OCI-LY3 (cell line): ENCODE data around the gene XRCC3.

Experiments
- H2AFZ ChIP-seq: fragments of 200-600, 300-600 bp; shearing (Covaris generic); 2 replicates; pipeline ENCODE4 v1.6.0; 2014; ENCODE audit warnings: antibody characterized with exemption, low read depth, low read length
- H3K27ac ChIP-seq: fragments of 200-600, 300-600 bp; sonication (generic); 2 replicates; pipeline ENCODE4 v1.5.1; 2014; ENCODE audit warnings: mild to moderate bottlenecking, low read length, moderate library complexity, mixed read lengths
- H3K27me3 ChIP-seq: fragments of 200-600, 300-600 bp; sonication (generic); 2 replicates; pipeline ENCODE4 v1.6.1; 2014; ENCODE audit warnings: low read depth, low read length, mixed read lengths
- H3K36me3 ChIP-seq: fragments of 200-600, 300-600 bp; sonication (generic); replicated peaks from 2 replicates; pipeline ENCODE3; 2014; ENCODE audit warnings: low read depth, low read length, mixed read lengths
- H3K4me1 ChIP-seq: fragments of 300-600, 200-600 bp; sonication (generic); 2 replicates; pipeline ENCODE4 v1.6.1; 2014; ENCODE audit warnings: low read length, mixed read lengths
- H3K4me2 ChIP-seq: fragments of 200-600, 300-600 bp; sonication (generic); 2 replicates; pipeline ENCODE4 v1.6.1; 2014; ENCODE audit warnings: low read length, mixed read lengths
- H3K4me3 ChIP-seq: fragments of 300-600, 200-600 bp; sonication (generic); 2 replicates; pipeline ENCODE4 v1.5.1; 2014; ENCODE audit warnings: antibody characterized with exemption, mild to moderate bottlenecking, low read length, moderate library complexity
- H3K79me2 ChIP-seq: fragments of 300-600, 200-600 bp; shearing (Covaris generic); 2 replicates; pipeline ENCODE4 v1.6.1; 2014; ENCODE audit warnings: mild to moderate bottlenecking, low read length, mixed read lengths
- H3K9ac ChIP-seq: fragments of 300-600, 200-600 bp; shearing (Covaris generic); 2 replicates; pipeline ENCODE4 v1.6.0; 2014; ENCODE audit warnings: mild to moderate bottlenecking, low read length, moderate library complexity
- H3K9me3 ChIP-seq: fragments of 200-600, 300-600 bp; shearing (Covaris generic); 2 replicates; pipeline ENCODE4 v1.6.1; 2014; ENCODE audit warnings: low read length, mixed read lengths; ENCODE audit not compliant: insufficient read depth
- H4K20me1 ChIP-seq: fragments of 200-600, 300-600 bp; sonication (generic); 2 replicates; pipeline ENCODE4 v1.6.1; 2016; ENCODE audit warnings: low read length, mixed read lengths; ENCODE audit not compliant: insufficient read depth
- EZH2phosphoT487 ChIP-seq: fragments of 200-600 bp; shearing (Covaris generic); IDR thresholded peaks from 2 replicates; pipeline ENCODE4 v1.6.1; 2018; ENCODE audit warnings: antibody characterized with exemption, mixed run types, low read depth
- TF ChIP-seq, protein P1 (sequence below): fragments of 200-600, 300-600 bp; sonication (generic); IDR thresholded peaks from 2 replicates; pipeline ENCODE4 v1.5.1; 2014; ENCODE audit warnings: antibody characterized with exemption, low read length, low read depth

XRCC3 gene

DNA sequence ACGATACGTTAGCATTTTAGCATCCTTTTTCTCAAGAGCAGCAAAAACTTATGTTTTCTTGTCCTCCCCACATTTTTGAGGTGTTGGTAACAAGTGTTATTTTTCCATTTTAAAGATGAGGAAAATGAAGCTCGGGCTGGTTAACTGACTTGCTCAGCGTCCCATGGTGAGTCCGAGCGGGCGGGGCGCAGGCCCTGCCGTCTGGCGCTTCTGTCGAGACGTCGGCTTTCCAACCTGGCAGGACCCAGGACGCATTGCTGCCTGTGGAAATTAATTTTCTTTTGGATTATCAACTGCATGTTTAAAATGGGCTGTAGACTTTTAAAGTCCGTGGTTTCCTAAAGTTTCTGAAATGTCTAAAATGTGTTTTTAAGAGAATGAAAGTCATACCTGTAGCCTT, 30.4 kb downstream of the XRCC3 start:
- Histone ChIP-seq H4K20me1 (no peaks in the 10 kb centered on the region), H3K36me3 (peaks cover 52% of the 10 kb centered on the region), H3K9ac (no peak overlapping the region), H3K9me3 (no peaks in the 10 kb centered on the region), H2AFZ (no peak overlapping the region), H3K4me2 (no peak overlapping the region), H3K27me3 (no peaks in the 10 kb centered on the region), H3K27ac (no peak overlapping the region), H3K4me1 (peaks cover 16% of the 10 kb centered on the region), H3K4me3 (no peak overlapping the region), H3K79me2 (no peaks in the 10 kb centered on the region)
- TF ChIP-seq, protein P1, sequence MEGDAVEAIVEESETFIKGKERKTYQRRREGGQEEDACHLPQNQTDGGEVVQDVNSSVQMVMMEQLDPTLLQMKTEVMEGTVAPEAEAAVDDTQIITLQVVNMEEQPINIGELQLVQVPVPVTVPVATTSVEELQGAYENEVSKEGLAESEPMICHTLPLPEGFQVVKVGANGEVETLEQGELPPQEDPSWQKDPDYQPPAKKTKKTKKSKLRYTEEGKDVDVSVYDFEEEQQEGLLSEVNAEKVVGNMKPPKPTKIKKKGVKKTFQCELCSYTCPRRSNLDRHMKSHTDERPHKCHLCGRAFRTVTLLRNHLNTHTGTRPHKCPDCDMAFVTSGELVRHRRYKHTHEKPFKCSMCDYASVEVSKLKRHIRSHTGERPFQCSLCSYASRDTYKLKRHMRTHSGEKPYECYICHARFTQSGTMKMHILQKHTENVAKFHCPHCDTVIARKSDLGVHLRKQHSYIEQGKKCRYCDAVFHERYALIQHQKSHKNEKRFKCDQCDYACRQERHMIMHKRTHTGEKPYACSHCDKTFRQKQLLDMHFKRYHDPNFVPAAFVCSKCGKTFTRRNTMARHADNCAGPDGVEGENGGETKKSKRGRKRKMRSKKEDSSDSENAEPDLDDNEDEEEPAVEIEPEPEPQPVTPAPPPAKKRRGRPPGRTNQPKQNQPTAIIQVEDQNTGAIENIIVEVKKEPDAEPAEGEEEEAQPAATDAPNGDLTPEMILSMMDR = no peak
- no peak for TF ChIP-seq EZH2phosphoT487

DNA sequence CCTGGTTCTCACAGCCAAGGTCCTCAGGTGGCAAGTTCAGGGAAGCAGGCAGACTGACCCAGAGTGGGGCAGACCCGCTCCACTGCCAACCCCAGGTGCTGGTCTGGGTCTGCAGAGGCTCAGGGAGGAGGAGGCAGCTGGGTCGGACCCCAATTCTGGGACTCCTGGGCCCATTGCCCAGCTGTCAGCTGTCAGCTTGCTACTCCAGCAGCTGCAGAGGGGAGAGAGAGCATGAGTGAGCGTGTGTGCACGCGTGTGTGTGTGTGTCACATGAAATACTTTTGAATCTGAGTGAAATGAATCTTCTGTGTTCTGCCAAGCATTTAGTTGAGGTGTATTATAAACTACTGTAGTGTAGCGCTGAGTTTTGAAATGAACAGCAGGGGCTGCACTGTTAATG, 30.8 kb downstream of the XRCC3 start:
- H3K36me3 ChIP-seq = peaks cover 55% of the 10 kb centered on the region

DNA sequence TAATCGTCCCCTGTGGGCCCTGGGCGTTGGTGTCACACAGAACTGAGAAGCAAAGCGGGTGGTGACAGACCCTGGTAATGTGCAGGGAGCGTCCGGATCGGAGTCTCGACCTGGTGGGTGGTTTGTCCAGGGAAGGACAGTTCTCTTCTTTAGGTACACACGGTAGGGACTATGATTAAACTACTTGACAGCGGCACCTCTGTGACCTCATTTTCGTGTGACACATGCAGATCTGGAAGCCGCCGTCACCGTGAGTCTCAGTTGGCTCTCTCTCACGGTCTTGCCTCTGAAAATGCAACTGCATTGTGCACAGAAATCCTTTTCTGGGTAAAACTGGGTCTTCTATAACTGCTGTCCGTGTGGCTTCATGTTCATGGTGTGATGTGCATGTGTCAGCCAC, 32.1 kb downstream of the XRCC3 start:
- Histone ChIP-seq H3K9me3 (no peaks in the 10 kb centered on the region), H3K27ac (no peak overlapping the region), H4K20me1 (no peaks in the 10 kb centered on the region), H2AFZ (no peak overlapping the region), H3K27me3 (no peaks in the 10 kb centered on the region), H3K4me1 (peaks cover 12% of the 10 kb centered on the region), H3K4me3 (no peak overlapping the region), H3K4me2 (no peak overlapping the region), H3K79me2 (no peaks in the 10 kb centered on the region), H3K9ac (no peak overlapping the region), H3K36me3 (peaks cover 50% of the 10 kb centered on the region)
- no peak for TF ChIP-seq EZH2phosphoT487
- TF ChIP-seq, protein P1 = no peak

More for the DNA sequence above, 30.8 kb downstream of the XRCC3 start:
- Histone ChIP-seq H3K27me3 (no peaks in the 10 kb centered on the region), H3K27ac (no peak overlapping the region), H2AFZ (no peak overlapping the region), H3K4me3 (no peak overlapping the region), H3K4me1 (peaks cover 16% of the 10 kb centered on the region), H3K9ac (no peak overlapping the region), H3K4me2 (no peak overlapping the region), H3K79me2 (no peaks in the 10 kb centered on the region), H4K20me1 (no peaks in the 10 kb centered on the region), H3K9me3 (no peaks in the 10 kb centered on the region)
- no peak for TF ChIP-seq EZH2phosphoT487
- TF ChIP-seq, protein P1 = no peak

DNA sequence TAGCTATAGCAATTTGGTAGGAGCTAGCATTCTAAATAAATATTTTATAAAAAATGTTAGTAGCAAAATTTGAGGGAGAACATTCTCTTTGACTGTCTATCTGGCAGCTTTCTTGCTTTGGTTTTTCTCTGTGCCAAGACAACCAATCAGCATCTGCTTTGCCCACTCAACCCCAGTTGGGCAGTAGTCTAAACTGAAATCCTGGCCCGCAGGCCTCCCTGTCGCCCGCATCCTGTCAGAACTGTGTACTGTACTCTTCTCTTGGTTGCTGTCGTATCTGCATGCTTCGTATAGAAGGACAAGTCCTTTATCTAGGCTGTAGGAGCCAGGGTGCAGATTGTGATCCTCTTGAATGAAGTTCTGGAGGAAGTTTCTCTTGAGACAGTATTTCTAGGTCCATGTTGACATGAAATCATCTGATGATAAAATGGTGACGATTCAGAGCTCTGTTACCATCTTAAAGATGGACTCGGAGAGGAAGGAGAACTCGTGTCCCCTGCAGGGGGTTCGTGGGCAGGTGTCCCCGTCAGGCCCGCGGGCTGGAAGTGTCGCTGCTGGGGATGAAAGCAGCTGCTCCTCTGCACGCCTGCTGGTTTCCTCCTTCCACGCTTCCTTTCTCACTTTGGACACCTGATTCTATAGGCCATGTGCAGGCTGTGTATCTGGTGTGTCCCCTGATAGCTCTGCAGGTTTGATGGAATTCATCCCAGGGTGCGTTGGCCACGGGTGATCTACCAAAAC, 34.6 kb downstream of the XRCC3 start:
- H3K27ac ChIP-seq = no peak overlapping the region
- no peak overlapping the region for H3K9ac ChIP-seq
- no peak overlapping the region for H3K4me3 ChIP-seq
- H3K36me3 ChIP-seq = peaks cover 43% of the 10 kb centered on the region
- TF ChIP-seq, protein P1 = no peak
- TF ChIP-seq EZH2phosphoT487 = no peak
- H4K20me1 ChIP-seq = no peaks in the 10 kb centered on the region
- H3K27me3 ChIP-seq = no peaks in the 10 kb centered on the region
- H3K79me2 ChIP-seq = no peaks in the 10 kb centered on the region
- H3K4me2 ChIP-seq = no peak overlapping the region
- H2AFZ ChIP-seq = no peak overlapping the region
- H3K9me3 ChIP-seq = no peaks in the 10 kb centered on the region
- H3K4me1 ChIP-seq = peaks cover 12% of the 10 kb centered on the region
